Heart right ventricle (tissue), 16 donors: ENCODE measurements around the gene LIN52. TPM values are rescaled to one million over a fixed set of nuclear protein-coding genes. Genes with fewer than 3 reads are reported as not detected.

Experiments
- ATAC-seq, 8 donors: fragments of 200-7000 bp; cut with Tn5 transposase; one replicate each; pipeline ENCODE4 v1.9.1; 2020; ENCODE audit warnings: mild to moderate bottlenecking in 8 of 8, moderate library complexity in 8 of 8, moderate number of reproducible peaks in 1 of 8
- DNase-seq, 2 donors: peaks; one replicate each; pipeline ENCODE4 v3.0.0-alpha.2; 2020
- H3K27ac ChIP-seq, 10 donors: fragments of 200-600 bp; sonication (generic) in 2 of 10; one replicate each; pipeline versions ENCODE4 v1.5.0 to v1.8.0; 2020 to 2022; ENCODE audit warnings: mild to moderate bottlenecking in 3 of 10
- H3K27me3 ChIP-seq, 7 donors: fragments of 200-600 bp; one replicate each; pipeline ENCODE4 v1.8.0; 2021 to 2022; ENCODE audit warnings: mild to moderate bottlenecking in 2 of 7
- H3K36me3 ChIP-seq, 9 donors: fragments of 200-600 bp; sonication (generic) in 1 of 9; one replicate each; pipeline versions ENCODE4 v1.5.0 to v1.8.0; 2020 to 2022; ENCODE audit warnings: mild to moderate bottlenecking in 2 of 9
- H3K4me1 ChIP-seq, 9 donors: fragments of 200-600 bp; sonication (generic) in 1 of 9; one replicate each; pipeline versions ENCODE4 v1.5.0 to v1.8.0; 2020 to 2022; ENCODE audit warnings: mild to moderate bottlenecking in 4 of 9
- H3K4me3 ChIP-seq, 10 donors: fragments of 200-600 bp; sonication (generic) in 2 of 10; one replicate each; pipeline versions ENCODE4 v1.5.0 to v1.8.0; 2020 to 2022; ENCODE audit warnings: mild to moderate bottlenecking in 7 of 10, moderate library complexity in 2 of 10
- H3K9me3 ChIP-seq, 11 donors: fragments of 200-600 bp in 10 of 11; sonication (generic) in 2 of 11; one replicate each; pipeline versions ENCODE4 v1.5.0 to v1.8.0; 2013 to 2022; ENCODE audit warnings: mild to moderate bottlenecking in 2 of 11, control low read depth in 1 of 11, moderate library complexity in 1 of 11
- WGBS, 2 donors: extraction: QIAGEN DNeasy Blood & Tissue Kit; methylation state at CpG; one replicate each; pipeline ENCODE4 v1.1.7; 2013; ENCODE audit warnings: inconsistent platforms in 1 of 2; 5-methylcytosine and 5-hydroxymethylcytosine counted together
- intact Hi-C, 10 donors: fragments of 100-400 bp; cut with DNase I; formaldehyde crosslinking; loops; one replicate each; pipeline versions ENCODE4 v1.11.1 to v1.14.2; 2022
- polyA plus RNA-seq, 2 donors: library from polyadenylated mRNA; stranded (reverse); fragments of 200-250 nt; gene quantifications; one replicate each; pipeline ENCODE4 v1.2.3, GENCODE V29; 2013
- total RNA-seq, 10 donors: library from RNA; stranded (reverse); fragmentation: NEBNext Ultra II Directional in 3 of 10; extraction: Animal tissue kit (Norgen Biotek cat#: 25700) in 3 of 10; gene quantifications; one replicate each; pipeline versions ENCODE4 v1.2.1 to v1.2.4, GENCODE V29; 2021 to 2023
- TF ChIP-seq, protein P1 (sequence below), 9 donors: fragments of 200-600 bp; sonication (generic) in 2 of 9; IDR thresholded peaks; one replicate each; pipeline versions ENCODE4 v1.5.0 to v1.8.0; 2021 to 2022; ENCODE audit warnings: antibody characterized with exemption in 9 of 9, mild to moderate bottlenecking in 5 of 9, moderate library complexity in 1 of 9
- donor health status: Arrhythmogenic right ventricular cardiomyopathy.
- donor health status: ischemic (EF 13 %, LVEDD 7.1; RV severe dilation, severe dysfunction).
- donor health status: healthy with polysubstance abuse.
- donor health status: DM: no; HTN: yes; CAD: no.
- donor health status: DM: no; HTN: no; CAD: no.
- donor health status: ischemic (EF 25% LVEDD 6.9; RV normal size, moderate dysfunction).
- donor health status: ischemic (EF 25% LVEDD 5.7; RV mildly dilated, moderate dysfunction).
- donor health status: healthy.
- donor health status: DM: yes; HTN: yes; CAD: no.
- donor health status: Ischemic cardiomyopathy.
- donor health status: ischemic (EF 35%, LVEDD 5.7; RV mildly dilated, moderate dysfunction).
- donor health status: nonischemic (EF 11% LVEDD 7.7; RV severe dilation, severe dysfunction).
- donor health status: DM: yes; HTN: yes; CAD: no.
- donor health status: PGD.
- donor health status: ischemic (EF 29% LVEDD 5.4; RV normal size, mild dysfunction).
- donor health status: nonischemic (EF 23%, LVEDD 6.1; RV moderate dilation, normal function).

LIN52 gene
- total and polyA plus RNA-seq, 12 donors, result 4.7 to 13.6 (median 8.3) TPM

DNA sequence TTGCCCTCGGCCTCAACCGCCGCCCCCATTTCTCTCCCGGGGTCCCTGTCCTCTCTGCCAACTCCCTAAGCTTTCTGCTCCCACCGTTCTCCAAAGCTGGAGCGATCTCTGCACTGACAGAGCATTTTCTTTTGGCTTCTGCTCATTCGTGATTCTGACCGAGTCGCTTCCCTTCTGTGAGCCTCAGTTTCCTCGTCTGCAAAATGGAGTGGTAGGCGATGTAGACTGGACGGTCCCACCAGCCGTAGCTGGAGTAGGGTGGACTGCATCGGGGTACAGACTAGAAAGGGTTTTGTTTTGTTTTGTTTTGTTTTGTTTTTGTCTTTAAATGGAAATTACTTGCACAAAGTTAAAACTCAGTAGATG lies 156.9 kb downstream of the LIN52 start:
- intact Hi-C loops, result no loop called here
- Histone ChIP-seq H3K4me3 (peak overlapping the region in 5 of 10 donors; percentile 21 to 45 (median 43)), H3K9me3 (no peaks in the 10 kb centered on the region), H3K27me3 (peaks cover 43 to 98% (median 96%) of the 10 kb centered on the region in 7 donors), H3K36me3 (no peaks in the 10 kb centered on the region), H3K27ac (no peak overlapping the region), H3K4me1 (peaks cover 11 to 32% (median 24%) of the 10 kb centered on the region in 9 donors)
- TF ChIP-seq, protein P1, sequence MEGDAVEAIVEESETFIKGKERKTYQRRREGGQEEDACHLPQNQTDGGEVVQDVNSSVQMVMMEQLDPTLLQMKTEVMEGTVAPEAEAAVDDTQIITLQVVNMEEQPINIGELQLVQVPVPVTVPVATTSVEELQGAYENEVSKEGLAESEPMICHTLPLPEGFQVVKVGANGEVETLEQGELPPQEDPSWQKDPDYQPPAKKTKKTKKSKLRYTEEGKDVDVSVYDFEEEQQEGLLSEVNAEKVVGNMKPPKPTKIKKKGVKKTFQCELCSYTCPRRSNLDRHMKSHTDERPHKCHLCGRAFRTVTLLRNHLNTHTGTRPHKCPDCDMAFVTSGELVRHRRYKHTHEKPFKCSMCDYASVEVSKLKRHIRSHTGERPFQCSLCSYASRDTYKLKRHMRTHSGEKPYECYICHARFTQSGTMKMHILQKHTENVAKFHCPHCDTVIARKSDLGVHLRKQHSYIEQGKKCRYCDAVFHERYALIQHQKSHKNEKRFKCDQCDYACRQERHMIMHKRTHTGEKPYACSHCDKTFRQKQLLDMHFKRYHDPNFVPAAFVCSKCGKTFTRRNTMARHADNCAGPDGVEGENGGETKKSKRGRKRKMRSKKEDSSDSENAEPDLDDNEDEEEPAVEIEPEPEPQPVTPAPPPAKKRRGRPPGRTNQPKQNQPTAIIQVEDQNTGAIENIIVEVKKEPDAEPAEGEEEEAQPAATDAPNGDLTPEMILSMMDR (IDR thresholded peaks at IDR 0.05), result no peak
- WGBS, 2 donors, result 8% methylated on average over 14 of the region's 14 CpGs
- ATAC-seq (no peak), DNase-seq (no peak)

DNA sequence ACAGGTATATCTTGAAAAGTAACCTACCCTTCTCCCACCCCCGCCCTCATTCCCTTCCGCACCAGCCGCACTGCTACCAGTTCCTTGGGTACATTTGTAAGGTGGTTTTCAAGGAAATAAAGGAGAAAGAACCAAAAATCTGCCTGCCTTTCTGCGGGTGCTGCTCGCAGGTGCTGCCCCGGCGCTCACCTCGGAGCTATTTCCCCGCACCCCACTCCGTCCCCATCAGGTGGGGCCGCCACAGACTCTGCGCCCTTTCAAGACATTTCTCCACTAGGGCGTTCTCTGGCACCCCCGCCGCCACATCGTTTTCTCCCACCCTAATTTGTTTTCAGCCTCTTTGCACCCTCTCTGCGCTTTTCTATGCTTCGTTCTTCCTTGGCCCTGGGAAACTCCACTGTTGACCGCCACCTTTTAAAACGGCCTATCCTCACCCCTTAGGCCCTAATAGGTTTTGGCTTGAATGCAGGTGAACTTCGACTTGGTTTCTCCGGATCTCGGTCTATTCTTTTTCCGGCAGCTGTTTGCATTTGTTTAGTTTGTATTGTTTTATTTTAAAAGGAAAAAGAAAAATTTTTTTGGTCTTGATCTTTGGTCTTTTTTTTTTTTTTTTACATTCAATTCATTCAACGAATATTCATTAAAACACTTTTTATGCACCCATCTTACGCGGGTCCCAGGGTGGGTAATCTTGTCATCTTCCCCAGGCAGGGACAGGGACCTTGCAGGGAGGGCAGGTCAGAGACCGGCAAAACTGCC lies 157.4 kb downstream of the LIN52 start:
- H3K4me3 ChIP-seq, result no peak overlapping the region
- no peaks in the 10 kb centered on the region for H3K9me3 ChIP-seq
- TF ChIP-seq, protein P1 (IDR thresholded peaks at IDR 0.05), result no peak
- WGBS, 2 donors, result 7 to 12% methylated on average over 28 of the region's 28 CpGs
- H3K27me3 ChIP-seq, result peaks cover 43 to 98% (median 97%) of the 10 kb centered on the region in 7 donors
- ATAC-seq (no peak), DNase-seq (no peak)
- H3K27ac ChIP-seq, result no peak overlapping the region
- H3K4me1 ChIP-seq, result peaks cover 11 to 32% (median 24%) of the 10 kb centered on the region in 9 donors
- H3K36me3 ChIP-seq, result no peaks in the 10 kb centered on the region
- intact Hi-C loops, result no loop called here

DNA sequence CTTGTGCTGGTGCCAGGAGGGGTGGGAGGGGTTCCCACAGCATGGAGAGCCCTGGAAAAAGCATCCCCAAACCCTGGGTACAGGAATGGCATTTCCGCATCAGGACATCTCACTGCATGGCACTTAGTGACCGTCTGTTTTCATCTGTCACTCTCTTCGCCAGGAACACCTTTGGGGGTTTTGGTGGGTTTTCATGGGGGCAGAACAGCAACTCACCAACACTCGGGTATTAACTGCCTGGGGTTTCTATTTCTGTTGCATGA lies 158.0 kb downstream of the LIN52 start:
- peaks cover 43 to 97% (median 96%) of the 10 kb centered on the region in 7 donors for H3K27me3 ChIP-seq
- H3K27ac ChIP-seq, result no peak overlapping the region
- H3K36me3 ChIP-seq, result no peaks in the 10 kb centered on the region
- WGBS, 2 donors, result 24 to 29% methylated on average over 4 of the region's 4 CpGs
- no peaks in the 10 kb centered on the region for H3K9me3 ChIP-seq
- no peak overlapping the region for H3K4me3 ChIP-seq
- intact Hi-C loops, result no loop called here
- TF ChIP-seq, protein P1 (IDR thresholded peaks at IDR 0.05), result no peak
- DNase-seq (no peak), ATAC-seq (no peak)
- H3K4me1 ChIP-seq, result peaks cover 11 to 32% (median 24%) of the 10 kb centered on the region in 9 donors

DNA sequence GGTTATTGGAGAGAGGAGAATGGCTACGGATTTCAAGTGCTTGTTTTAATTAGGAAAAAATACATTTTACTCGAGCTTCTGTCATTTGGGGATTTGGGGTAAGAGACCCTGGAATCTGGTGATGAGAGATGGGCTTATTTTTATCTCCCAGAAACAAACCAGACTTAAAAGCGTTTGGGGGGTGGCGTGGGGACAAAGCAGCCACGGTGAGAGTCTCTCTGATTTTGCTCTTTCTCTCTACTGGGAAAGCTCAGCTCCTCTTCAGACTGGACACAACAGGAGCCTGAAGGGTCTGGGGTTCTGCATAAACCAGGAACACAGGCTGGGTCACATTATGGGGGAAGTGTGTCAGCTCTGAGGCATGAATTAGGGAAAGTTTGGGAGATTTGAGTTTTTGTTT lies 158.3 kb downstream of the LIN52 start:
- ATAC-seq, result no peak
- peaks cover 43 to 97% (median 96%) of the 10 kb centered on the region in 7 donors for H3K27me3 ChIP-seq

More for the DNA sequence above, 158.3 kb downstream of the LIN52 start:
- no peaks in the 10 kb centered on the region for H3K36me3 ChIP-seq
- peaks cover 11 to 32% (median 24%) of the 10 kb centered on the region in 9 donors for H3K4me1 ChIP-seq
- DNase-seq, result no peak
- WGBS, 2 donors, result 14 to 15% methylated on average over 5 of the region's 5 CpGs
- intact Hi-C loops, result no loop called here
- TF ChIP-seq, protein P1 (IDR thresholded peaks at IDR 0.05), result no peak
- H3K4me3 ChIP-seq, result no peak overlapping the region
- H3K27ac ChIP-seq, result no peak overlapping the region
- no peaks in the 10 kb centered on the region for H3K9me3 ChIP-seq
